Smooth muscle cell (in vitro differentiated cells): ENCODE results near the gene CHRNA4. TPM values are rescaled to one million over a fixed set of nuclear protein-coding genes. Genes with fewer than 3 reads are reported as not detected.

Experiments
- DNase-seq: peaks from one replicate; lab custom pipeline; 2025; ENCODE audit not compliant: unreplicated experiment; lab: John Stamatoyannopoulos, UW
- H2AFZ ChIP-seq: fragments of 200-600 bp; sonication (generic); 2 replicates; pipeline ENCODE4 v1.6.0; 2016; ENCODE audit warnings: antibody characterized with exemption, low read depth, mild to moderate bottlenecking
- H3F3A ChIP-seq: fragments of 200-600 bp; sonication (generic); 2 replicates; pipeline ENCODE4 v1.6.0; 2017; ENCODE audit warnings: antibody characterized with exemption, low read depth
- H3K27ac ChIP-seq: fragments of 200-600 bp; sonication (generic); 2 replicates; pipeline ENCODE4 v1.5.1; 2016; ENCODE audit warnings: low read depth, mild to moderate bottlenecking
- H3K27me3 ChIP-seq: fragments of 200-600 bp; sonication (generic); 2 replicates; pipeline ENCODE4 v1.6.1; 2016; ENCODE audit warnings: low read depth, mild to moderate bottlenecking
- H3K36me3 ChIP-seq: fragments of 200-600 bp; sonication (generic); 2 replicates; pipeline ENCODE4 v1.5.1; 2016; ENCODE audit warnings: low read depth
- H3K4me1 ChIP-seq: fragments of 200-600 bp; sonication (generic); 2 replicates; pipeline ENCODE4 v1.5.1; 2016; ENCODE audit warnings: low read depth
- H3K4me2 ChIP-seq: fragments of 200-600 bp; sonication (generic); 2 replicates; pipeline ENCODE4 v1.6.0; 2016; ENCODE audit warnings: mild to moderate bottlenecking
- H3K4me3 ChIP-seq: fragments of 200-600 bp; sonication (generic); 2 replicates; pipeline ENCODE4 v1.5.1; 2016; ENCODE audit warnings: mild to moderate bottlenecking
- H3K79me2 ChIP-seq: fragments of 200-600 bp; sonication (generic); 2 replicates; pipeline ENCODE4 v1.6.0; 2016; ENCODE audit warnings: low read depth, mild to moderate bottlenecking
- H3K9ac ChIP-seq: fragments of 200-600 bp; sonication (generic); 2 replicates; pipeline ENCODE4 v1.6.0; 2016; ENCODE audit warnings: low read depth
- H3K9me3 ChIP-seq: fragments of 200-600 bp; sonication (generic); replicated peaks from 2 replicates; pipeline ENCODE4 v1.5.1; 2016; ENCODE audit warnings: low read depth
- H4K20me1 ChIP-seq: fragments of 200-600 bp; sonication (generic); 2 replicates; pipeline ENCODE4 v1.6.0; 2016; ENCODE audit warnings: low read depth
- CTCF ChIP-seq: fragments of 200-600 bp; sonication (generic); IDR thresholded peaks from 2 replicates; pipeline ENCODE4 v1.5.1; 2017; ENCODE audit warnings: borderline replicate concordance, mild to moderate bottlenecking, antibody characterized with exemption; ENCODE audit not compliant: insufficient read depth, poor library complexity, severe bottlenecking
- WGBS: methylation state at CpG from one replicate; pipeline ENCODE4 v1.1.7; 2016; ENCODE audit warnings: low lambda C conversion rate; 5-methylcytosine and 5-hydroxymethylcytosine counted together
- polyA plus RNA-seq: library from polyadenylated mRNA; unstranded; fragments of >200 nt; fragmentation: Nextera tagmentation; extraction: Ambion mirVana; gene quantifications from 2 replicates; pipeline ENCODE4 v1.2.1, GENCODE V29; 2016
- total RNA-seq: library from RNA; depleted of rRNA; stranded (reverse); fragments of >200 nt; gene quantifications from 2 replicates; pipeline ENCODE4 v1.2.3, GENCODE V29; 2014

CHRNA4 gene
- total and polyA plus RNA-seq, 2 experiments from 2014 or later = 0.03 TPM; not detected in 1

GRCh38 chr20:63408684-63409046 is 47.5 kb upstream of the CHRNA4 start:
- Histone ChIP-seq H4K20me1 (no peaks in the 10 kb centered on the region), H3K79me2 (no peaks in the 10 kb centered on the region), H3K4me3 (no peak overlapping the region), H3K9me3 (no peaks in the 10 kb centered on the region), H3K4me2 (no peak overlapping the region), H2AFZ (no peak overlapping the region), H3K4me1 (no peaks in the 10 kb centered on the region), H3K9ac (no peak overlapping the region), H3K36me3 (no peaks in the 10 kb centered on the region), H3K27me3 (no peaks in the 10 kb centered on the region), H3F3A (no peaks in the 10 kb centered on the region), H3K27ac (no peak overlapping the region)
- no peak for DNase-seq
- 92% methylated on average over 14 of the region's 21 CpGs for WGBS
- no peak for TF ChIP-seq CTCF

GRCh38 chr20:63407928-63408683 is 47.0 kb upstream of the CHRNA4 start:
- WGBS = 93% methylated on average over 27 of the region's 27 CpGs

GRCh38 chr20:63406617-63407245 is 45.6 kb upstream of the CHRNA4 start:
- H3K36me3 ChIP-seq = no peaks in the 10 kb centered on the region
- H4K20me1 ChIP-seq = no peaks in the 10 kb centered on the region
- H3K4me1 ChIP-seq = no peaks in the 10 kb centered on the region
- no peaks in the 10 kb centered on the region for H3K9me3 ChIP-seq
- no peak overlapping the region for H3K9ac ChIP-seq
- no peak for TF ChIP-seq CTCF
- DNase-seq = no peak
- WGBS = 98% methylated on average over 46 of the region's 60 CpGs
- H3F3A ChIP-seq = no peaks in the 10 kb centered on the region
- no peak overlapping the region for H3K4me3 ChIP-seq
- H2AFZ ChIP-seq = no peak overlapping the region
- no peak overlapping the region for H3K27ac ChIP-seq
- H3K27me3 ChIP-seq = no peaks in the 10 kb centered on the region
- H3K79me2 ChIP-seq = no peaks in the 10 kb centered on the region
- H3K4me2 ChIP-seq = no peak overlapping the region

More at GRCh38 chr20:63407928-63408683, 47.0 kb upstream of the CHRNA4 start:
- DNase-seq = no peak
- no peak overlapping the region for H3K27ac ChIP-seq
- H2AFZ ChIP-seq = no peak overlapping the region
- TF ChIP-seq CTCF = no peak
- H3K36me3 ChIP-seq = no peaks in the 10 kb centered on the region
- H3K4me3 ChIP-seq = no peak overlapping the region
- H3K4me1 ChIP-seq = no peaks in the 10 kb centered on the region
- H3K9me3 ChIP-seq = no peaks in the 10 kb centered on the region
- no peaks in the 10 kb centered on the region for H3K79me2 ChIP-seq
- H3K4me2 ChIP-seq = no peak overlapping the region
- H3F3A ChIP-seq = no peaks in the 10 kb centered on the region
- H3K27me3 ChIP-seq = no peaks in the 10 kb centered on the region
- no peak overlapping the region for H3K9ac ChIP-seq
- no peaks in the 10 kb centered on the region for H4K20me1 ChIP-seq
